HCT116 (cell line): ENCODE results near the gene LSM2.

Experiments used
- ELF1 ChIP-seq: IDR thresholded peaks from 2 replicates; pipeline ENCODE4 v1.6.1; 2012; ENCODE audit warnings: low read depth, borderline replicate concordance
- EZH2 ChIP-seq: fragments of 200-600 bp; sonication (generic); IDR thresholded peaks from 2 replicates; pipeline ENCODE4 v1.6.1; 2017; ENCODE audit warnings: antibody characterized with exemption, mixed run types
- JUND ChIP-seq: IDR thresholded peaks from 2 replicates; pipeline ENCODE4 v1.6.1; 2012
- POLR2A ChIP-seq: IDR thresholded peaks from 2 replicates; pipeline ENCODE4 v1.7.0; 2011; ENCODE audit warnings: borderline replicate concordance; ENCODE audit not compliant: insufficient read depth, insufficient read length; ENCODE audit errors: extremely low read depth
- POLR2AphosphoS5 ChIP-seq: IDR thresholded peaks from 2 replicates; pipeline ENCODE4 v1.6.1; 2011; ENCODE audit warnings: mild to moderate bottlenecking, low read depth, low read length, moderate library complexity
- RAD21 ChIP-seq: IDR thresholded peaks from 2 replicates; pipeline ENCODE4 v1.6.1; 2012; ENCODE audit warnings: low read depth, mild to moderate bottlenecking
- SIN3A ChIP-seq: IDR thresholded peaks from 2 replicates; pipeline ENCODE4 v1.6.1; 2012; ENCODE audit warnings: low read depth
- TCF7L2 ChIP-seq: IDR thresholded peaks from 2 replicates; pipeline ENCODE4 v1.7.0; 2011; ENCODE audit warnings: borderline replicate concordance, inconsistent platforms; ENCODE audit not compliant: insufficient read depth, insufficient read length; ENCODE audit errors: extremely low read depth
- TF ChIP-seq, protein P1 (sequence below), 3 experiments: fragments of 200-600 bp in 1 of 3; sonication (generic) in 1 of 3; IDR thresholded peaks in 2 of 3; conservative IDR thresholded peaks in 1 of 3; 2 replicates each; pipeline ENCODE4 v1.5.1; 2012 to 2017; ENCODE audit warnings: low read depth in 2 of 3, low read length in 2 of 3, antibody characterized with exemption in 1 of 3, borderline replicate concordance in 1 of 3, control low read depth in 1 of 3, mild to moderate bottlenecking in 1 of 3, mixed read lengths in 1 of 3, mixed run types in 1 of 3, moderate library complexity in 1 of 3; ENCODE audit not compliant: insufficient read depth in 1 of 3
- TF ChIP-seq, protein P2 (sequence below): IDR thresholded peaks from 2 replicates; pipeline ENCODE4 v1.6.1; 2012
- TF ChIP-seq, protein P3 (sequence below): IDR thresholded peaks from 2 replicates; pipeline ENCODE4 v1.6.1; 2012; ENCODE audit warnings: low read depth
- TF ChIP-seq, protein P4 (sequence below): IDR thresholded peaks from 2 replicates; pipeline ENCODE4 v1.6.1; 2012
- TF ChIP-seq, protein P5 (sequence below): IDR thresholded peaks from 2 replicates; pipeline ENCODE4 v1.6.1; 2011; ENCODE audit warnings: mild to moderate bottlenecking, low read length, moderate library complexity; ENCODE audit not compliant: insufficient replicate concordance; ENCODE audit errors: extremely low read depth

DNA sequence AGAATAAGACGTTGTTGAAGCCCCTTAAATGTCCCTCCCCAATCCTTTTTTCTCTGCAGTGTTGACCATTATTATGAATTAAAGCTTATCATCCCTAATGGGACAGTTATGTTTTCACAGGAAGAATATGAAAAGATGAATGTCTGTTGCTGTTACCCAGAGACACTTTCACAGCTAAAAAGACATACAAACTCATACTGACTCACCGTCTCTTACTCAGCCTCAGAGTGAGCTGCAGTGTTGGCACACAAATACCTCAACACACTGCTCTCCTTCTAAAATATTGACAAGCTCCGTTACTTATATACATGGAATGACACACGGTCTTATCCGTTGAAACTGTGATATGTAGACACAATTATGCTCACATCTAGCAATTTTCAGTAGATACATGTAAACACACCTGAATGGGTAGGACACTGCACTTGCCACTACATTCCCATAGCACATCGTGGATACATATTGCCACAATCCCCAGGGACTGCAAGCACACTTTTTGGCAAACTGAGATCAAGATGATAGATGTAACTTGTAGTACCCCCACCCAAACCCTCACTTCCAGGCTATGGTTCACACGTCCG is 53.9 kb downstream of the LSM2 start:
- TF ChIP-seq, protein P1, sequence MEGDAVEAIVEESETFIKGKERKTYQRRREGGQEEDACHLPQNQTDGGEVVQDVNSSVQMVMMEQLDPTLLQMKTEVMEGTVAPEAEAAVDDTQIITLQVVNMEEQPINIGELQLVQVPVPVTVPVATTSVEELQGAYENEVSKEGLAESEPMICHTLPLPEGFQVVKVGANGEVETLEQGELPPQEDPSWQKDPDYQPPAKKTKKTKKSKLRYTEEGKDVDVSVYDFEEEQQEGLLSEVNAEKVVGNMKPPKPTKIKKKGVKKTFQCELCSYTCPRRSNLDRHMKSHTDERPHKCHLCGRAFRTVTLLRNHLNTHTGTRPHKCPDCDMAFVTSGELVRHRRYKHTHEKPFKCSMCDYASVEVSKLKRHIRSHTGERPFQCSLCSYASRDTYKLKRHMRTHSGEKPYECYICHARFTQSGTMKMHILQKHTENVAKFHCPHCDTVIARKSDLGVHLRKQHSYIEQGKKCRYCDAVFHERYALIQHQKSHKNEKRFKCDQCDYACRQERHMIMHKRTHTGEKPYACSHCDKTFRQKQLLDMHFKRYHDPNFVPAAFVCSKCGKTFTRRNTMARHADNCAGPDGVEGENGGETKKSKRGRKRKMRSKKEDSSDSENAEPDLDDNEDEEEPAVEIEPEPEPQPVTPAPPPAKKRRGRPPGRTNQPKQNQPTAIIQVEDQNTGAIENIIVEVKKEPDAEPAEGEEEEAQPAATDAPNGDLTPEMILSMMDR (IDR thresholded peaks at IDR 0.05 in 2 of 3, conservative IDR thresholded peaks at IDR 0.05 in 1 of 3; ENCODE audit: borderline replicate concordance in 1 of 3, insufficient read depth in 1 of 3, low read depth in 2 of 3, low read length in 2 of 3), result no peak
- TF ChIP-seq POLR2A, result no peak
- TF ChIP-seq RAD21, result no peak
- TF ChIP-seq, protein P2, sequence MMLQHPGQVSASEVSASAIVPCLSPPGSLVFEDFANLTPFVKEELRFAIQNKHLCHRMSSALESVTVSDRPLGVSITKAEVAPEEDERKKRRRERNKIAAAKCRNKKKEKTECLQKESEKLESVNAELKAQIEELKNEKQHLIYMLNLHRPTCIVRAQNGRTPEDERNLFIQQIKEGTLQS, result no peak
- TF ChIP-seq JUND, result no peak
- TF ChIP-seq, protein P3, sequence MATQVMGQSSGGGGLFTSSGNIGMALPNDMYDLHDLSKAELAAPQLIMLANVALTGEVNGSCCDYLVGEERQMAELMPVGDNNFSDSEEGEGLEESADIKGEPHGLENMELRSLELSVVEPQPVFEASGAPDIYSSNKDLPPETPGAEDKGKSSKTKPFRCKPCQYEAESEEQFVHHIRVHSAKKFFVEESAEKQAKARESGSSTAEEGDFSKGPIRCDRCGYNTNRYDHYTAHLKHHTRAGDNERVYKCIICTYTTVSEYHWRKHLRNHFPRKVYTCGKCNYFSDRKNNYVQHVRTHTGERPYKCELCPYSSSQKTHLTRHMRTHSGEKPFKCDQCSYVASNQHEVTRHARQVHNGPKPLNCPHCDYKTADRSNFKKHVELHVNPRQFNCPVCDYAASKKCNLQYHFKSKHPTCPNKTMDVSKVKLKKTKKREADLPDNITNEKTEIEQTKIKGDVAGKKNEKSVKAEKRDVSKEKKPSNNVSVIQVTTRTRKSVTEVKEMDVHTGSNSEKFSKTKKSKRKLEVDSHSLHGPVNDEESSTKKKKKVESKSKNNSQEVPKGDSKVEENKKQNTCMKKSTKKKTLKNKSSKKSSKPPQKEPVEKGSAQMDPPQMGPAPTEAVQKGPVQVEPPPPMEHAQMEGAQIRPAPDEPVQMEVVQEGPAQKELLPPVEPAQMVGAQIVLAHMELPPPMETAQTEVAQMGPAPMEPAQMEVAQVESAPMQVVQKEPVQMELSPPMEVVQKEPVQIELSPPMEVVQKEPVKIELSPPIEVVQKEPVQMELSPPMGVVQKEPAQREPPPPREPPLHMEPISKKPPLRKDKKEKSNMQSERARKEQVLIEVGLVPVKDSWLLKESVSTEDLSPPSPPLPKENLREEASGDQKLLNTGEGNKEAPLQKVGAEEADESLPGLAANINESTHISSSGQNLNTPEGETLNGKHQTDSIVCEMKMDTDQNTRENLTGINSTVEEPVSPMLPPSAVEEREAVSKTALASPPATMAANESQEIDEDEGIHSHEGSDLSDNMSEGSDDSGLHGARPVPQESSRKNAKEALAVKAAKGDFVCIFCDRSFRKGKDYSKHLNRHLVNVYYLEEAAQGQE, result no peak
- TF ChIP-seq EZH2, result no peak
- TF ChIP-seq, protein P4, sequence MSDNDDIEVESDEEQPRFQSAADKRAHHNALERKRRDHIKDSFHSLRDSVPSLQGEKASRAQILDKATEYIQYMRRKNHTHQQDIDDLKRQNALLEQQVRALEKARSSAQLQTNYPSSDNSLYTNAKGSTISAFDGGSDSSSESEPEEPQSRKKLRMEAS, result no peak
- TF ChIP-seq, protein P5, sequence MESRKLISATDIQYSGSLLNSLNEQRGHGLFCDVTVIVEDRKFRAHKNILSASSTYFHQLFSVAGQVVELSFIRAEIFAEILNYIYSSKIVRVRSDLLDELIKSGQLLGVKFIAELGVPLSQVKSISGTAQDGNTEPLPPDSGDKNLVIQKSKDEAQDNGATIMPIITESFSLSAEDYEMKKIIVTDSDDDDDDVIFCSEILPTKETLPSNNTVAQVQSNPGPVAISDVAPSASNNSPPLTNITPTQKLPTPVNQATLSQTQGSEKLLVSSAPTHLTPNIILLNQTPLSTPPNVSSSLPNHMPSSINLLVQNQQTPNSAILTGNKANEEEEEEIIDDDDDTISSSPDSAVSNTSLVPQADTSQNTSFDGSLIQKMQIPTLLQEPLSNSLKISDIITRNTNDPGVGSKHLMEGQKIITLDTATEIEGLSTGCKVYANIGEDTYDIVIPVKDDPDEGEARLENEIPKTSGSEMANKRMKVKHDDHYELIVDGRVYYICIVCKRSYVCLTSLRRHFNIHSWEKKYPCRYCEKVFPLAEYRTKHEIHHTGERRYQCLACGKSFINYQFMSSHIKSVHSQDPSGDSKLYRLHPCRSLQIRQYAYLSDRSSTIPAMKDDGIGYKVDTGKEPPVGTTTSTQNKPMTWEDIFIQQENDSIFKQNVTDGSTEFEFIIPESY, result no peak
- TF ChIP-seq TCF7L2, result no peak
- no peak for TF ChIP-seq SIN3A
- no peak for TF ChIP-seq ELF1
- no peak for TF ChIP-seq POLR2AphosphoS5
